Loucy (cell line): ENCODE results near the gene LHPP.

Source experiments
- EZH2phosphoT487 ChIP-seq: fragments of 200-600 bp; IDR thresholded peaks from 2 replicates; pipeline ENCODE4 v1.6.1; 2018; ENCODE audit warnings: antibody characterized with exemption, mild to moderate bottlenecking, moderate library complexity, borderline replicate concordance
- TF ChIP-seq, protein P1 (sequence below): fragments of 200-600 bp; sonication (generic); conservative IDR thresholded peaks from 2 replicates; pipeline ENCODE4 v1.5.1; 2014; ENCODE audit warnings: mild to moderate bottlenecking, antibody characterized with exemption, low read length

- TF ChIP-seq EZH2phosphoT487, result no peak
- TF ChIP-seq, protein P1, sequence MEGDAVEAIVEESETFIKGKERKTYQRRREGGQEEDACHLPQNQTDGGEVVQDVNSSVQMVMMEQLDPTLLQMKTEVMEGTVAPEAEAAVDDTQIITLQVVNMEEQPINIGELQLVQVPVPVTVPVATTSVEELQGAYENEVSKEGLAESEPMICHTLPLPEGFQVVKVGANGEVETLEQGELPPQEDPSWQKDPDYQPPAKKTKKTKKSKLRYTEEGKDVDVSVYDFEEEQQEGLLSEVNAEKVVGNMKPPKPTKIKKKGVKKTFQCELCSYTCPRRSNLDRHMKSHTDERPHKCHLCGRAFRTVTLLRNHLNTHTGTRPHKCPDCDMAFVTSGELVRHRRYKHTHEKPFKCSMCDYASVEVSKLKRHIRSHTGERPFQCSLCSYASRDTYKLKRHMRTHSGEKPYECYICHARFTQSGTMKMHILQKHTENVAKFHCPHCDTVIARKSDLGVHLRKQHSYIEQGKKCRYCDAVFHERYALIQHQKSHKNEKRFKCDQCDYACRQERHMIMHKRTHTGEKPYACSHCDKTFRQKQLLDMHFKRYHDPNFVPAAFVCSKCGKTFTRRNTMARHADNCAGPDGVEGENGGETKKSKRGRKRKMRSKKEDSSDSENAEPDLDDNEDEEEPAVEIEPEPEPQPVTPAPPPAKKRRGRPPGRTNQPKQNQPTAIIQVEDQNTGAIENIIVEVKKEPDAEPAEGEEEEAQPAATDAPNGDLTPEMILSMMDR, result no peak
These were observed 69.2 kb downstream of the LHPP start for GRCh38 chr10:124530816-124531215.
